Breast epithelium (tissue), 4 donors: ENCODE results near the gene NDEL1. TPM values are rescaled to one million over a fixed set of nuclear protein-coding genes. Genes with fewer than 3 reads are reported as not detected.

Source experiments
- DNase-seq, 2 donors: peaks; one replicate each; pipeline ENCODE4 v3.0.0-alpha.2; 2019; ENCODE audit warnings: low spot score in 2 of 2
- H3K27ac ChIP-seq, 2 donors: fragments of 200-600 bp; sonication (generic) in 1 of 2; one replicate each; pipeline ENCODE4 v1.5.1; 2016 to 2019; ENCODE audit warnings: mild to moderate bottlenecking in 1 of 2
- H3K27me3 ChIP-seq, 2 donors: fragments of 200-600 bp; sonication (generic) in 1 of 2; one replicate each; pipeline versions ENCODE4 v1.5.1 to v1.6.0; 2017 to 2019; ENCODE audit warnings: control low read depth in 1 of 2, mild to moderate bottlenecking in 1 of 2
- H3K36me3 ChIP-seq: fragments of 200-600 bp; one replicate; pipeline ENCODE4 v1.5.1; 2019
- H3K4me1 ChIP-seq, 2 donors: fragments of 200-600 bp; sonication (generic); one replicate each; pipeline ENCODE4 v1.5.1; 2016 to 2019; ENCODE audit warnings: control low read depth in 1 of 2
- H3K4me3 ChIP-seq, 3 donors: fragments of 200-600 bp; sonication (generic); 1 replicate in 2 of 3; 2 replicates in 1 of 3; pipeline ENCODE4 v1.5.1; 2016 to 2019; ENCODE audit warnings: mild to moderate bottlenecking in 3 of 3, moderate library complexity in 2 of 3
- H3K9me3 ChIP-seq, 2 donors: fragments of 200-600 bp; sonication (generic) in 1 of 2; one replicate each; pipeline ENCODE4 v1.5.1; 2016 to 2019; ENCODE audit warnings: control low read depth in 1 of 2
- POLR2A ChIP-seq: fragments of 450-650 bp; IDR thresholded peaks from one replicate; pipeline ENCODE4 v1.6.1; 2016; ENCODE audit warnings: antibody characterized with exemption, mild to moderate bottlenecking, moderate library complexity
- POLR2AphosphoS5 ChIP-seq, 3 donors: sonication (generic); formaldehyde crosslinking; IDR thresholded peaks; one replicate each; pipeline ENCODE4 v1.6.1; 2017; ENCODE audit warnings: antibody characterized with exemption in 3 of 3
- intact Hi-C: fragments of 100-400 bp; cut with DNase I; formaldehyde crosslinking; loops from one replicate; pipeline ENCODE4 v1.15.1; 2023; ENCODE audit warnings: low total_unique reads
- total RNA-seq, 3 donors: library from RNA; depleted of rRNA; stranded (reverse); fragments of >200 nt; gene quantifications; one replicate each; pipeline ENCODE4 v1.1.0, GENCODE V29; 2016
- TF ChIP-seq, protein P1 (sequence below), 3 donors: fragments of 450-650 bp; IDR thresholded peaks; one replicate each; pipeline ENCODE4 v1.5.1; 2016 to 2017; ENCODE audit warnings: antibody characterized with exemption in 3 of 3, mild to moderate bottlenecking in 3 of 3, moderate library complexity in 3 of 3

Gene NDEL1
- total RNA-seq, 3 donors from 2014 or later, result 51.1 to 80.6 (median 61.4) TPM

DNA sequence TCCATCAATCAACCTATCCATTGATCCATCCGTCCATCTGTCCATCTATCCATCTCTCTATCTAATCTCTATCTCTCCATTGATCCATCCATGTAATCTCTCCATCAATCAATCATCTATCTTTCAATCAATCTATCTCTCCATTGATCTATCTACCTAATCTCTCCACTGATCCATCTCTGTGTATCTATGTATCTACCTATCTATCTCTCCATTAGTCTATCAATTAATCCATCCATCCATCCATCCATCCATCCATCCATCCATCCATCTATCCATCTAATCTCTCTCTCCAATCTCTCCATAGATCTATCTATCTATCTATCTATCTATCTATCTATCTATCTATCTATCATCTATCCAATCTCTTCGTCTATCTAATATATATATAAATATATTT lies 34.6 kb upstream of the NDEL1 start:
- intact Hi-C loops, result loop anchor here (10.0 kb wide), 1 partner anchor 344 kb away; the partner anchor contains the start of gene CCDC42

DNA sequence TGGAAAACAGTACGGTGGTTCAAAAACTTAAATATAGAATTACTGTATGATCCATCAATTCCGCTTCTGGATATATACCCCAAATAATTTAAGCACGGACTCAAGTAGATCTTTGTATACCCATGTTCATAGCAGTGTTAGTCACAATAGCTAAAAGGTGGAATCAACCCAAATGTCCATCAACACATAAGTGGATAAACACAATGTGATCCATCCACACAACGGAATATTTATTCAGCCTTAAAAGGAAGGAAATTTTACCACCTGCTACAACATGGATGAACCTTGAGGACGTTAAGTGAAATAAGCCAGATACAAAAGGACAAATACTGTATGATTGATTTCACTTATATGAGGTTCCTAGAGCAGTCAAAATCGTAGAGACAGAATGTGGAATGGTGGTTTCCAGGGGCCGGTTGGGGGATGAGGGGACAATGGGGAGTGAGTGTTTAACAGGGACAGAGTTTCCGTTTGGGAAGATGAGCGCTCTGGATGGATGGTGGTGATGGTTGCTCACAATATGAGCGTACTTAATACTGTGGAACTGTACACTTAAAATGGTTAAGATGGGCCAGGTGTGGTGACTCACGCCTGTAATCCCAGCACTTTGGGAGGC lies 32.7 kb upstream of the NDEL1 start:
- TF ChIP-seq POLR2A (no peak), POLR2AphosphoS5 (IDR thresholded peaks at IDR 0.05) (no peak)
- TF ChIP-seq, protein P1, sequence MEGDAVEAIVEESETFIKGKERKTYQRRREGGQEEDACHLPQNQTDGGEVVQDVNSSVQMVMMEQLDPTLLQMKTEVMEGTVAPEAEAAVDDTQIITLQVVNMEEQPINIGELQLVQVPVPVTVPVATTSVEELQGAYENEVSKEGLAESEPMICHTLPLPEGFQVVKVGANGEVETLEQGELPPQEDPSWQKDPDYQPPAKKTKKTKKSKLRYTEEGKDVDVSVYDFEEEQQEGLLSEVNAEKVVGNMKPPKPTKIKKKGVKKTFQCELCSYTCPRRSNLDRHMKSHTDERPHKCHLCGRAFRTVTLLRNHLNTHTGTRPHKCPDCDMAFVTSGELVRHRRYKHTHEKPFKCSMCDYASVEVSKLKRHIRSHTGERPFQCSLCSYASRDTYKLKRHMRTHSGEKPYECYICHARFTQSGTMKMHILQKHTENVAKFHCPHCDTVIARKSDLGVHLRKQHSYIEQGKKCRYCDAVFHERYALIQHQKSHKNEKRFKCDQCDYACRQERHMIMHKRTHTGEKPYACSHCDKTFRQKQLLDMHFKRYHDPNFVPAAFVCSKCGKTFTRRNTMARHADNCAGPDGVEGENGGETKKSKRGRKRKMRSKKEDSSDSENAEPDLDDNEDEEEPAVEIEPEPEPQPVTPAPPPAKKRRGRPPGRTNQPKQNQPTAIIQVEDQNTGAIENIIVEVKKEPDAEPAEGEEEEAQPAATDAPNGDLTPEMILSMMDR (IDR thresholded peaks at IDR 0.05), result no peak
- H3K36me3 ChIP-seq, result no peaks in the 10 kb centered on the region
- H3K27ac ChIP-seq, result no peak overlapping the region
- no peak for DNase-seq
- no peaks in the 10 kb centered on the region for H3K9me3 ChIP-seq
- H3K4me3 ChIP-seq, result no peak overlapping the region
- intact Hi-C loops, result loop anchor here (10.0 kb wide), 1 partner anchor 342 kb away; the partner anchor contains the start of gene CCDC42
- no peaks in the 10 kb centered on the region for H3K4me1 ChIP-seq
- H3K27me3 ChIP-seq, result no peaks in the 10 kb centered on the region

More for the DNA sequence above, 34.6 kb upstream of the NDEL1 start:
- H3K27ac ChIP-seq, result no peak overlapping the region
- DNase-seq, result no peak
- H3K36me3 ChIP-seq, result no peaks in the 10 kb centered on the region
- no peaks in the 10 kb centered on the region for H3K9me3 ChIP-seq
- TF ChIP-seq POLR2A (no peak), POLR2AphosphoS5 (IDR thresholded peaks at IDR 0.05) (no peak)
- TF ChIP-seq, protein P1 (IDR thresholded peaks at IDR 0.05), result no peak
- H3K4me3 ChIP-seq, result no peak overlapping the region
- no peaks in the 10 kb centered on the region for H3K4me1 ChIP-seq
- H3K27me3 ChIP-seq, result peaks cover 0 to 11% of the 10 kb centered on the region in 2 donors

DNA sequence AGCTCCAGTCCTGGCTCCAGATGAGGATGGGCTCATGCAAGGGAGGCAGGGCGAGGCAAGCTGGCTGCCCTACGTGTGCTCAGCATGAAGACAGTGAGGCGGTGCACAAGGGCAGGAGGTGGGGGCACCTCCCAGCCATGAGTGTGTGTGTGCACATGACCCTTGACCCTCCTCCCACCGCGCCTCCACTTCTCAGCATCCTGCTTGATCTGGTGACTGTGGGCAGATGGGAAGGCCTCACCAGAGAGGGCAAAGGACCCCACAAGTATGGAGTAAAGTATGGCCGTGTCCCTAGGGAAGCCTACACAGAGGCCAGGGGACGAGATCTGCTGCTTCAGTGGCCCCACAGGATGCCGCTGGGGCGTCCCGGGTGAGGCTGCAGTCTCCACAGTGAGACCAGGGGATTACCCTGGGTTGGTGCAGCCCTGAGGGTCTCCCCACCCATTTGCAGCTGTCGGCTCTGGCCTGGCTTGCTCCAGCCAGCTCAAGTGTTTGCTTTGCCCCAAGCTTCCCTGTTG lies 30.1 kb upstream of the NDEL1 start:
- H3K9me3 ChIP-seq, result no peaks in the 10 kb centered on the region
- DNase-seq, result no peak
- H3K36me3 ChIP-seq, result no peaks in the 10 kb centered on the region
- H3K4me1 ChIP-seq, result no peaks in the 10 kb centered on the region
- intact Hi-C loops, result loop anchor here (10.0 kb wide), 1 partner anchor 339 kb away; the partner anchor contains the start of gene CCDC42
- H3K4me3 ChIP-seq, result no peak overlapping the region
- no peaks in the 10 kb centered on the region for H3K27me3 ChIP-seq
- peak overlapping the region; percentile 38 to 68 for H3K27ac ChIP-seq
- TF ChIP-seq POLR2A (no peak), POLR2AphosphoS5 (IDR thresholded peaks at IDR 0.05) (no peak)
- TF ChIP-seq, protein P1 (IDR thresholded peaks at IDR 0.05), result no peak

DNA sequence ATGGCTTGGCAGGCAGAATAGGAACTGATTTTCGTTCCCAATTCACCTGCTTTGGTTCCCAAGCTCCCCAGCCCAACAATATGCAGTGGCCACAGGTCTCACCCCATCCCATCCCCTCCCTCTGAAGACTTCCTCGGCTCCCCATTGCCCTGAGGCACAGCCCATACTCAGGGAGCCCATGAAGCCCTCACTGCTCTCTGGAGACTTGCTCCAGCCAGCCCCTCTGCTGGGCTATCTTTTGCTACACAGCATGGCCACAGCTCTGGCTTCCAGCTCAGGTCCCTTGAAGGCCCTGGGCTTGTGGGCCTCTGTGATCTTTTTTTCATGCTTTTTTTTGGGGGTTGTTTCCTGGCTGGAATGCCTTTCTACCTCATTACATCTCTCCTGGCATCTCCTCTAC lies 29.5 kb upstream of the NDEL1 start:
- Histone ChIP-seq H3K9me3 (no peaks in the 10 kb centered on the region), H3K27me3 (no peaks in the 10 kb centered on the region), H3K36me3 (no peaks in the 10 kb centered on the region), H3K27ac (peak overlapping the region in 1 of 2 donors; percentile 68), H3K4me3 (no peak overlapping the region), H3K4me1 (no peaks in the 10 kb centered on the region)
- no peak for DNase-seq
- intact Hi-C loops, result loop anchor here (10.0 kb wide), 1 partner anchor 339 kb away; the partner anchor contains the start of gene CCDC42
- no peak for TF ChIP-seq POLR2AphosphoS5 (IDR thresholded peaks at IDR 0.05)
- no peak for TF ChIP-seq POLR2A
- TF ChIP-seq, protein P1 (IDR thresholded peaks at IDR 0.05), result no peak

DNA sequence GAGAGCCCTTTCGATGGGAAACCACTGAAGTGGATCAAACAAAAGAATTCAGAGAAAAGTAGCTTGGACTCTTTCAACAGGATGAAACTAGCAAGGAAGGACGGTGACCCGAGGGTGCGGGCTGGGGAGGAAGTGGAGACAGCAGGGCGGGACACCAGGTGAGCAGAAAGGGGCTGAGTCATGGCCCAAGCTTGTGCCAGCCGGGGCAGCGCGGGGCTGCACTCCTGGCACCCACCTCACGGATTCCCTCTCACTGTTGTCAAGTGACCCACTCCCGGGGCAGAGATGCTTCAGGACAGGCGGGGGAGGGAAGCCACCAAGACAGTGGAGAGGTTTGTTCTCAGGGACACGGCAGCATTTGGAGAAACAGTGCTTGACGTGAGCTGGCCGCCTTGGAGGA lies 27.3 kb upstream of the NDEL1 start:
- H3K27me3 ChIP-seq, result no peaks in the 10 kb centered on the region
- no peaks in the 10 kb centered on the region for H3K4me1 ChIP-seq
- DNase-seq, result peak in 1 of 2 donors; percentile 83
- no peaks in the 10 kb centered on the region for H3K9me3 ChIP-seq
- H3K36me3 ChIP-seq, result no peaks in the 10 kb centered on the region
- no peak for TF ChIP-seq POLR2AphosphoS5 (IDR thresholded peaks at IDR 0.05)
- no peak for TF ChIP-seq POLR2A
- TF ChIP-seq, protein P1 (IDR thresholded peaks at IDR 0.05), result no peak
- peak overlapping the region; percentile 75 to 82 for H3K27ac ChIP-seq
- intact Hi-C loops, result loop anchor here (10.0 kb wide), 1 partner anchor 336 kb away; the partner anchor contains the start of gene CCDC42
- H3K4me3 ChIP-seq, result peak overlapping the region in 2 of 3 donors; percentile 18 to 30
